Measurements from ENCODE around the gene IGF1.

IGF1 gene

GRCh38 chr12:102441077-102441596 is 39.2 kb downstream of the IGF1 start:
- DNase-seq (ENCODE audit: low read depth, low spot score), result no peak
- ChIA-PET POLR2A (no interaction called here), CTCF (no interaction called here)
- no peak overlapping the region for H3K4me3 ChIP-seq (ENCODE audit: low read depth, low read length)
- TF ChIP-seq CTCF (IDR thresholded peaks at IDR 0.05; ENCODE audit: insufficient read depth, low read length, missing control alignments), result no peak

- ChIA-PET CTCF (no interaction called here), POLR2A (no interaction called here)
- DNase-seq (ENCODE audit: low read depth, low spot score), result no peak
- no peak overlapping the region for H3K4me3 ChIP-seq (ENCODE audit: low read depth, low read length)
- no peak for TF ChIP-seq CTCF (IDR thresholded peaks at IDR 0.05; ENCODE audit: insufficient read depth, low read length, missing control alignments)
These were observed 40.6 kb downstream of the IGF1 start for GRCh38 chr12:102439426-102440405.

GRCh38 chr12:102438827-102439210 is 41.5 kb downstream of the IGF1 start:
- CTCF ChIA-PET, result no interaction called here
- TF ChIP-seq CTCF (IDR thresholded peaks at IDR 0.05; ENCODE audit: insufficient read depth, low read length, missing control alignments), result no peak
- H3K4me3 ChIP-seq (ENCODE audit: low read depth, low read length), result no peak overlapping the region
- POLR2A ChIA-PET, result no interaction called here
- no peak for DNase-seq (ENCODE audit: low read depth, low spot score)

GRCh38 chr12:102438047-102438826 is 42.1 kb downstream of the IGF1 start:
- no peak overlapping the region for H3K4me3 ChIP-seq (ENCODE audit: low read depth, low read length)
- no peak for TF ChIP-seq CTCF (IDR thresholded peaks at IDR 0.05; ENCODE audit: insufficient read depth, low read length, missing control alignments)
- no peak for DNase-seq (ENCODE audit: low read depth, low spot score)
- POLR2A ChIA-PET, result no interaction called here
- CTCF ChIA-PET, result no interaction called here

- TF ChIP-seq CTCF (IDR thresholded peaks at IDR 0.05; ENCODE audit: insufficient read depth, low read length, missing control alignments), result no peak
- H3K4me3 ChIP-seq (ENCODE audit: low read depth, low read length), result no peak overlapping the region
- no peak for DNase-seq (ENCODE audit: low read depth, low spot score)
- POLR2A ChIA-PET, result no interaction called here
- CTCF ChIA-PET, result no interaction called here
These were observed 42.9 kb downstream of the IGF1 start for GRCh38 chr12:102437511-102437910.

- POLR2A ChIA-PET, result no interaction called here
- no peak overlapping the region for H3K4me3 ChIP-seq (ENCODE audit: low read depth, low read length)
- no peak for TF ChIP-seq CTCF (IDR thresholded peaks at IDR 0.05; ENCODE audit: insufficient read depth, low read length, missing control alignments)
- no peak for DNase-seq (ENCODE audit: low read depth, low spot score)
- CTCF ChIA-PET, result no interaction called here
These were observed 43.5 kb downstream of the IGF1 start for GRCh38 chr12:102436867-102437266.
